ENCODE measurements around the gene UNC13D.

The UNC13D gene

DNA sequence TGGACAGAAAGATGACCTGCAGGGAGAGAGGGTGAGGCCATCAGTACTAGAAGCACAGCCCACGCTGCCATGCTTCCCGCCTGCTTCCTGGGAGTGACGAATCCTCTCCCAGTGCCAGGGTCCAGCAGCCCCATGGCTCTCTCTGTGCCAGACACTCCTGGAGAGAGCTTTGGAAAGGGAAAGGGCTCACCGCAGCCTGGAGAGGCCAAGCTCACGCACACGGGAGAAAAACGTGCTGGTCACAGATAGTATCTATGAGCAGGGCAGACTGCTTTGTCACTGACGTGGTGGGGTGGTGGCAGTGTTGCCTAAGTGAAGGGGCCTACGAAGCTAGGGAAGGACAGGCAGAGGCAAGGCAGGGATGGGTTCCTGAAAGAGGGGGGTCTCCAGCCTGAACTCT is 5.5 kb upstream of the UNC13D start:
- no peak for DNase-seq

DNA sequence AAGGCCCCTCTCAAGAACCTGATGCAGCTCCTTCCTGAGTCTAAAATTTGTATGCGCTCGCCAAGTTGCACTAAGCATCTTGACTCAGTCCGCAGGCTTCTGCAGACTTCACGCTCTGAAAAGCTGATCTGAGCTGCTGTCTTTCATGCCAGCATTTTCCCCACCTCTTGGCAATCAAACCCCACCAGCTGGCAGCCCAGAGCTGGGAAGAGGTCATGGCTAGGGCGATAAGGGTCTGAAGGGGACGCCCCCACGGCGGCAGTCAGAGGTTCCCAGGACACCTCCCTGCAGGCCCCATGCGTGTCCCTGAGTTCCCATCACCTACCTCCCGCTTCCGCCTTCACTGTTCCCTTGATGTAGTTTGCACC is 5.1 kb upstream of the UNC13D start:
- no peak for DNase-seq

DNA sequence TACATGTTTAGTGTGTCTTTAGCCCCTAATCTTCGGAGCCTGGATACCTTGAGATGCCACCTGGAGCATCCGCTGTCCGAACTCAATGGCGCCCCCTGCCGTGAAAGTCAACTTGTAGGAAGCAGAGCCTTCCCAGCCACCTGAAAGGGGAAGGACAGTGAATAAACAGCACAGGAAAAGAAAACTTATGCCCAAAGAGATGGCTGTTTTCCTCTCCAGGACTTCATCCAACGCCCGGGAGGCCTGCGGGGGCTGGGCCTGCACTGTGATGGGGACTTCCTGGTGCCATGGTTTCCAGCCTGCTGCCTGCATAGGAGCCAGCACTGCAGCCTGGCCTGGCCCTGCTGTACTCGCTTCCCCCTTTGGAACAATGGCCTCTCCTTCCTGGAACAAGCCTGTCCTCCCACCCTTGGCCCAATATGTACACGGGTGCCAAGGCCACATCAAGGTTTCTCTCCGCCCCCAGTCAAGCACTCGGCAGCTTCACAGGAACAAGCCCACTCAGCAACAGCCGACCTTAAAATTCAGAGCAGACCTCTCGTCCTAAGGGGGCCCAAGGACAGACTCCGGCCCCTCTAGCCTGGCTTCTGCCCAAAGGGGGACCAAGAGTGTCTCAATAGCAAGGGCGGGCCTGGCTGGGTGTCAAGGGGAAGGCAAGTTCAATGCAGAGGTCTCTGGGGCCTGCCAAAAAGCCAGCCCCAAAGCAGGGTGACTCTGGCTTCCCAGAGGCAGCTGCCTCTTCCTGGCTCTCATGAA is 4.5 kb upstream of the UNC13D start:
- peak; percentile 84 for DNase-seq

DNA sequence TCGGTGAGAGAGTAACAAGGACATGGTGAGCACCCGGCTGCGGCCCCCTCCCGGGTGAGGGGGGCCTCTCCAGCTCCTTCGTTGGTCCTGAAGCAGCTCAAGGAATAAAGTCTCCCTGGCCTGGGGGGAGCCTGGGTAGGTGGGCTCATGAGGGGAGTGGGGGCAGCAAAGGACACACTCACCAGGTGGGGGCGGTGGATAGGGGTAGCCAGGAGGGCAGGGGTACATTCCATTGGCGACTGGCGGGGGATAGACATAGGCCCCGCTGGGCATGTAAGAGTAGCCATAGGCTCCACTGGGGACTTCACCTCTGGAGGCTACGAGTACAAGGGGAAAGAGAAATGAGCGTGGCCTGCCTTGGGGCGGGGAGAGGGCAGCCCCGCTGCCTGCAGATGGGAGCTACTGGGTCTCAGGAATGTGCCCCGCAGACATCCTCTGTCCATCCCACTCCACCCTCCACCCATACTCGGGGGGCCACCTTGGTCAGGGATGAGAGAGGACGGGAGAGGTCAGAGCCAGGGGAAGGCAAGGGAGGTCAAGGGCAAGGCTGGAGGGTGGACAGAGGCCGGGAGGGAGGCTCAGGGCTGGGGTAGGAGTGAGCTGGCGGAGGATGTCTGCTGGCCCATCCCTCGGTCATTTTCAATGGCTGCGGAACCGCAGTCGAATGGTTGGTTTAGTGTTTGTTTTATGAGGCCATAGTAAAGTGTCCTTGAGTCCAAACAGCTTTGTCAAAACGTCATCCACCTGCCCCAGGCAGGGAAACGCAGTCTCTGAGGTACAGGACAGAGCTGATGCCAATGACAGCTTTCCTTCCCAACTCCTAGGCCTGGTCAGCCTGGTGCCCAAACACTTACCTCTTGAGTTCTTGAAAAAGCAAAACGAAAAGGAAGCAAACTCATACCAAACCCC is 3.7 kb upstream of the UNC13D start:
- no peak for DNase-seq

DNA sequence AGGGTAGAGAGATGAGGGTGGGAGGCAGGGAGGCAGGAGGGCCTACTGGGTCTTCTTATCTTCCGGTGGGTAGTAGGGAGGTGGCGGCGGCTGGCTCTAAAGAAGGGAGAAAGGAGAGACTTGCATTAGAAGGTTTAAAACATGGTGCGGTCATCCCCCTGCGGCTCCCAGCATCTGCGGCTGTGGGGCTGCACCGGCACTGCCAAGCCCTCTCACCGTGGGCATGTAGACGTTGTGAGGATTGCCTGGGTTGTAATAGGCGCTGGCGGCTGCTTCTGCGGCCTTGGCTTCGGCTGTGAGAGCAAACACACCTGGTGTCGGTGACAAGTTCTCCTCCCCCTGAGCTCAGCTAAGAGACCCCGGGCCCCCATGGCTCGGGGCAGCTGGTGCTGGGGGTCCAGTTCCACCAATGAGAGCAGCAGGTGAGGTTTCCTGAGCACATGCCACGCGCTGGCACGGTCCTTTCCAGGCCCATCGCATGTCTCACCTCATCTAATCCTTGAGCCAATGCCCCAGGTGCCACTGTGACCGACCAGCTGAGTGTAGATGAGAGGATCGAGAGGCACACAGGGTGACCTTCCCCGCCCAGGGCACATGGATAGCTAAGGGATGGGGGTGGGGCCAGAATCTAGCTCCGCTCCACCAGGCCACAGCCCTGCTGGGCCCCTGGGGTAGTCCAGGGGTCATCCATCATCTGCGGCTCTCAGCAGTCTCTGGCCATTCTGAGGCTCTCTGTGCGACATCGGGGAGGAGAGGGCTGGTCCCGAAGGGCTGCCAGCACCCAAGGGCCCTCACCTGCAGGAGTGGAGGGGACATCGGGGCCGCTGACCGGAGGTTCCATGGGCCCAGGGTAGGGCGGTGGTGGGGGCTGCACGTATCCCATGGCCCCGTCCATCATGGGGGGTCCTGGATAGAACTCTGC is 2.7 kb upstream of the UNC13D start:
- DNase-seq, result no peak

DNA sequence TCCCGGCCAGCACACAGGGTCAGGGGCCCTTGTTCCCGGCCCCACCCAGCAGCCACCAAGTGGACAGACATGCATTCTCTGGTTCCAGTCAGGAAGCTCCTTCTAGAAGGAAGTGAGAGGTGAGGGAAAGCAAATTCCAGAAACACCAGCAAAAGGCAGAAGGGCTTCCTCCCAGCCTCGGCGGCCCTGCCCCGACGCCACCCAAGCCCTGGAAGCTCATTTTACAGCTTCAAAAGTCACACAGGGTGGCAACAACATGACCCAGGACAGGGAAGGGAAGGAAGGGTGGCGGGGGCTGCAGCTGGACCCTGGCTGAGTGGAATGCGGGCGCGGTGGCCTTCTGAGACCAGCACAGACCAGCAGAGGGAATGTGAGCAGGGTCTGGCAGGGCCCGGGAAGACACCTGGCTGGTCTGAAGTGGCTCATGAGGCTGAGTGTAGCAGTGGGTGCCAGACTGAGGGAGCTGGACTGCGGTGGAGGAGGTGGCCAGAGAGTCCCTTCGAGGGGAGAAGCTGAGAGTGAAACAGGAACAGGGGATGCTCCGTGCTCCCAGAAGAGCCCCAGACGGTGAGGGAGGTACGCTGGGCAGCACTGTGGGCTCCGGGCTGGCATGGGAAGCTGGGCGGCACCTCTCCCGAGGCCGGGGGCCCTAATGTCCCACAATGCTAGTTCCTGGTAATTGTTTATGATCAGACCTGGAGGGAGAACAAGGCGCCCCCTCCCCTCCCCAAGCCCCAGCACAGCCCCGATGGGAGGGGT is 1.9 kb upstream of the UNC13D start:
- no peak for DNase-seq

DNA sequence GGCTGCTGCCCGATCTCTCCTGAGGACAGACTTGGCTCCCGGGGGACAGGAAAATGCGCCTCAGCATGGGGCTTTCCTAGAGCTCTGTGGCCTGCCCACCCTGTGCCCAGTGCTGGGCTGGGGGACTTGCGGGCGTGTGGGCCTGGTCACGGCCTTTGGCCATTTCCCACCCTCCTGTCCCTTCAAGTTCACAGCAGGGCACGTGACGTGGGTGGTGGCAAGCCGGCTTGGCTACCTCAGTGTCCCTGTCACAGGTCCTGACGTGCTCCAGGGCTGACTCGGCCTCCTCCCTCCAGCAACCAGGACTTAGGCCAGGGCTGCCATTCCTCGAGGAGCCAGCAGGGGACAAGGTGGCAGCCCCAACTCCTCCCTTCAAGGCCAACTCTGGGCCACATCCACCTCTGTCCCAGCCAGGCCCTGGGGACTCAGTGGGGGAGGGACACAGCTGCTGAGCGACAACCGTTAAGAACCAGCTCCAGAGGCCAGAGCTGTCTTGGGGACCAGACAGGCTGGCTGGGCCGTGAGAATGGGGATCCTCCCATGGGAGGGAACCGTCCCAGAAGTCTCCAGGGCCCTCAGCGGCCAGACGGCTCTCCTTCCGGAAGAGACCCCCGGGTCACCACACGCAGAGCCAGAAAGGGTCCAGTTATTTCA is 981 bp upstream of the UNC13D start:
- DNase-seq, result peak; percentile 69

DNA sequence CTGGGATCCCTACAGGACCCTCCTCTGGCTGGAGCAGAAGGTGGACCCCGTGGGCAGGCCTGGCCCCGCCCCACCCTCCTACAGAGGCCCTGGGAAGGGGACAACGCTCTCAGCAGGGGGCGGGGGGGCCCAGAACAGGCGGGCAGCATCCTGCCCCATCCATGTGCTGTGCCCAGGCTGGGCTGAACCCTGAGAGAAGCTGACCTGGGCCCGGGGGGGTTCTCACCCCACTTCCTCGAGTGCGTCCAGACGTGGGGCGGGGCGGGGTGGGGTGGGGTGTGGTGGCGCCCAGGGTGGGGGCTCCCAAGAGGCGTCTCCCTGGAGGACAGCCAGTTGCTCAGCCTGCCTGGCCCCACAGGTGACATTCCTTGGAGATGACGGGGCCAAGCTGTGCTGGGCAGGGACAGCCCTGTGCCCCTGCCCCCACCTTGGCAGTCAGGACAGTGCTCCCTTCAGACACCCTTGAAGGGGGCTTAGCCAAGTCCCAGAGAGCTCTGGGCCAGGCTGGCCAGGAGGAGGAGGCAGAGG is 390 bp upstream of the UNC13D start:
- peak; percentile 46 for DNase-seq

DNA sequence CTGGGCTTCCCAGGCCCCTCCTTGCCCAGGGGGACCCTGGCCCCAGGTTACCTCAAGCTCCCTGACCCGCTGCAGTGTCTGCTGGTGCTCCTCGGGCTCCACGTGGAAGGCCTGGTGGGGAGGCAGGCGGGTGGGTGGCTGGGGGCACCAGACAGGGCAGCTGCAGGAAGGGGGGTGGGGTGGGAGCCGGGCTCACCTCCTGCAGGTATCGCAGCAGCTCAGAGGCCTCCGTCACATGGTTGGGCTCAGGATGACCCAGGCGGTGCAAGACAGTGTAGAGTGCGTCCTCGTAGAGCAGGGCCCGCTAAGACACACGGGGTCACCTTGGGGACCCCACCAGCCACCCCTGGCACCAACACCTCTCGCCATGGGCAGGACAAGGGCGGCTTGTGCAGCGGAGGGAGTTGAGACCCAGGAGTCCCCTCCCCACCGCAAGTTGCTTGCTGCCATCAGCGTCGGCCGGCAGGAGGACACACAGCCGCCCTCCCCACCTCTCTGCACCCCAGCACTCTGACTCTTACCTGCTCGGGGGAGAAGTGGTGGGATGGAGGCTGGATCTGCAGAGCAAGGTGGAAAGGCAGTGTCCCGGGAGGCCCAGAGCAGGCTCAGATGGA is 1.1 kb downstream of the UNC13D start:
- peak; percentile 42 for DNase-seq

DNA sequence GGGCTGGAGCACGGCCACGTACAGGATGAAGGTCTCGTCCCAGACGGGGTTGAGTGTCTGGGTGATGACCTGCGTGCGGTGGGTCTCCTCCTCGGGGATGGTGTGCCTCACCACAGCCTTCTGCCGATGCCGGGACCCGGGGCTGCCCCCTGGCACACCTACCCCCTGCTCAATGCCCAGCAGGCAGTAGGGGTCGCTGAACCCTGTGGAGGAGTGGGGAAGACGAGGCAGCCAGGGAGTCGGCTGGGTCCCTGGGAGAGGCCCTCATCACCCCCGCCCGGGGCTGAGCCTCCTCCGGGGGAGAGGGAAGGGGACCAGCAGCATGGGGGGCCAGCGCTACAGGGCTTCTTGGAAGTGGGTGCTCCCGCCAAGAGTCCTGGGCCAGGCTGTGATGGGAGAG is 1.8 kb downstream of the UNC13D start:
- DNase-seq, result no peak

DNA sequence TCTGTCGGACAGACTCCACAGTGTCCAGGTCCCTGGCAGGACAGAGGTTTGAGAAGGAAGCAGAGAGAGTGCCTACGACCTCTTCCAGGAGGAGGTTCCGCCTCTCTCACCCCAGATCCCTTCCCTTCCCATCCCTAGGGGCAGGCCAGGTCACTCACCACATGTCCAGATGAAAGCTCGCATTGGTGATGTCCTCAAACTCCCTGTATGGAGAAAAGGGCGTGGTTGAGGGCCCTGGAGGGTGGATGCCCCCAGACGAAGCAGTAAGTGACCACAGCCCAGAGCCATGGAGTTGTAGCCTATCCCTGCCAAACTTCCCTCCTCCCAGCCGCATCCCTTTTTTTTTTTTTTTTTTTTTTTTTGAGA is 3.4 kb downstream of the UNC13D start:
- DNase-seq, result no peak

DNA sequence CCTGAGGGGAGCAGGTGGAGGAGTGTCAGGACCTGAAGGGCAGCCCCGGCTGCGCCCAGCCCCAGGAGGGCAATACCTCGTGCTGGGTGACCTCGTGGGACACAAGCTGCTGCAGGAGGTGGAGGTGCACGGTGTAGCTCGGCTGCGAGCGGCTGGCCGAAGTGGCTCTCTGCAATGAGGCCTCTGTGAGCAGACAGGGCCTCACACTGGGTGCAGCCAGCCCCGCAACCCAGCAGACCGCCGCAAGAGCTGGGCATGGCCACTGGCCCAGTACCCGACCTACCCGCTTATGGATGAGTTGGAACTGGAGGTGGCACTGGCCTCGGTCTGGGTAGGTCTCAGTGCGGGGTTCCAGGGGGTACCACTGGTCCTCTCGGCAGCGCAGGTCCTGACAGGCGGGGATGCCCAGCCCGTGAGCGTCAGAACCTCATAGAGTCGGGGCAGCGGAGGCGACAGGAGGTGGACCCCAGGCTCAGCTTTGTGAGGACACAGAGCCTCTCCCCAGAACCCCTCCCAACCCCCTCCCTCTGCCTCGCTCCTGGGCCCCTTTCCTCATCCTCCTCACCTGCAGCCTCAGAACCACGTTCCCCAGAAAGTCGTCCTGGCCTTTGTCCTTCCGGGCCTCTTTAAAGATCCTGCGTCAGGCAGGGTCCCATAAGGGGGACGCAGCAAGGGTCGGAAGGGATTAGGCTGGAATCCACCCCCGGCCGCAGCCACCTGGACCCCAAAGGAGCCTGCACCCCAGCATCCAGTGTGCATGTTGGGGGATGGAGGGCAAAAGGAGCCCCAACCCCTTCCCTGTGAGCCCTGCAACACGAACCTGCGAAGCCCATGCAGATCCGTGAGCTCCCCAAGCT is 4.0 kb downstream of the UNC13D start:
- no peak for DNase-seq

DNA sequence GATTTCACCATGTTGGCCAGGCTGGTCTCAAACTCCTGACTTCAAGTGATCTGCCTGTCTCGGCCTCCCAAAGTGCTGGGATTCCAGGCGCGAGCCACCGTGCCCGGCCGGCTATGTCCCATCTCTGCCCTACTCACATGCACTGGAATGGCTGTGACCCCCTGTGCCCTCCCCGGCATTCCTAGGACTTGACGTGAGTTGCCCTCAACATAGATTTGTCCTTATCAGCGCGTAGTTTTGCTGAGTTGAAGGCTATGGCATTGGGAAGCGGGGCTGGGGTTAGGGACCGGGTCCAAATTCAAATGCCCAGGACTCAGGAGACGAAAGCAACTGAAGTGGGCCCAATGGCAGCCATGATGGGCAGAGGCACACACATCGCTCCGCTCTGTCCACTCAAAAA is 5.8 kb downstream of the UNC13D start:
- no peak for DNase-seq

DNA sequence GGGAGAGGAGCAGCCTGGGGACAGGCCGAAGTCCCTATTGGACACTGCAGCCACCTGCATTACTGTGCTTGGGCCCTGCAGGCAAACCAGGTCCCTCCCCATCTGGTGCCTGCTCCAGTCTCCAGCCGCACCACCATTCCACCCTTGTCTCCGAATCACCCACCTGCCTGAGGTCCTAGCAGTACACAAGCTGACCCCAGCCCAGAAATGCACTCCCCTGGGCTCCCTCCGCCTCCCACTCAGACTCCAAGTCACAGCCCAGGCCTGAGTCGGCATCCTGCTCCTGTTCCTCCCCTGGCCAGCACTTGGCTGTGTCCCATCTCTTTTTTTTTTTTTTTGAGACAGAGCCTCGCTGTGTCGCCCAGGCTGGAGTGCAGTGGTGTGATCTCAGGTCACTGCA is 6.3 kb downstream of the UNC13D start:
- DNase-seq, result no peak

DNA sequence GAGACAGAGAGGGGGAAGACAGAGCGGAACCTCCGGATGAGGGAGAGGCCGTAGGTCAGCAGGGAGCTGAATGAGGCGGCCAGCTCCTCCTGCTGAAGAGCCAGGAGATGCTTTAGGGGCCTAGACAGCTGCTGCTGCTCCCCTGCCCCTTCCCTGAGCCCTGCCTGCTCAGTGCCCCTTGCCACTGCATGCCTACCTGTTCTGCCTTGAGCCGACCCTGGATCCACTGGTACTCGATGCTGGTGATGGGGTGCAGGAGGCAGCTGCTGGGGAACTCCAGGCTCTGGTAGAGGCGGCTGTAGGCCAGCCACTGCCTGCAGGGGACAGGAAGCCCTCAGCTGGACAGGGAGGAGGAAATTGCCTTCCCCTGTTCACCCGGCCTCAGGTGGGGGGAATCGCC is 7.6 kb downstream of the UNC13D start:
- DNase-seq, result no peak

DNA sequence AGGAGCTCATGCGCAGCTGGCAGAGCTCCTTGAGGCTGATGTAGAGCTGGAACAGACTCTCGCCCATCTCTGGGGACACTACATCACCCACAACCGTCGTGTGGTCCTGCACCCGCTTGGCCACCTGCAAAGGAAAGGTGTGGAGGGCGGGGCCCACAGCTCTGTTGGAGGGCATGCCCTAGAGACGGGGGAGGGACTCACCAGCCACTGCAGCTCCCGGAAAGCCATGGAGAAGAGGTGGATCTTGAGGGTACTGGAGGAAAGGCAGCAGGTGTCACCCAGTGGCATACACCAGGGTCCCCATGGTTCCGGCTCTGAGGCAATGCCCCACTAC is 8.6 kb downstream of the UNC13D start:
- no peak for DNase-seq

DNA sequence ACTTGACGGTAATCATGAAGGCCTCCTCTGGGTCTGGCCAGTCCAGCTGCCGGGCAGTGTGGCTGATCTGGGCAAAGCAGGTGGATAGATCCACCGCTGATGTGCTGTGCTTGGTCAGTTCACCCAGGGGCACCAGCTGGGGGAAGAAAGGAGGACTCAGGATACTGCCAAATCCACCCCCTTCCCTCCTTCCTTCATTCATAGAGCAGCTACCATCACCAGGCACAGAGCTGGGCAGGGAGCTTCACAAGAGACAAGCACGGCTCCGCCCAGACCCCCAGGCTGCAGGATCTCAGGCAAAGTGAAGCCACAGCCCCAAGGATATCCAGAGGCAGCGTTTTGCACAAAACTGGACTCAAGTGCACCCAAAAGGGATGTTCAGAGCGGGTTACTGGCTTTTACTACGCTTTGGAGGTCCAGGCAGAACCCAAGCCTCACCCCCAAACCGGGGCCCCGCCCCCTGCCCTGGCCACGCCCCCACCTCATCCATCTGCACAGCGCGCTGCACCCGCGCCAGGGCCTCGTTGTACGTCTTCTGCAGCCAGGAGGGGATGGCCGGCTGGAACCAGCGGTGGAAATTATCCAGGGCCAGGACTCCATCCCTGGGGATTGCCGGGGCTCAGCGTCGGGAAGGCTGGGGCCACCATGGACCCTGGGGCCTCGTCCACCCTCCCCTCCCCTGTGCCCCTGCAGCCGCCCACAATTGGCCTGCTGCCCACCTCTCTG is 9.1 kb downstream of the UNC13D start:
- no peak for DNase-seq

DNA sequence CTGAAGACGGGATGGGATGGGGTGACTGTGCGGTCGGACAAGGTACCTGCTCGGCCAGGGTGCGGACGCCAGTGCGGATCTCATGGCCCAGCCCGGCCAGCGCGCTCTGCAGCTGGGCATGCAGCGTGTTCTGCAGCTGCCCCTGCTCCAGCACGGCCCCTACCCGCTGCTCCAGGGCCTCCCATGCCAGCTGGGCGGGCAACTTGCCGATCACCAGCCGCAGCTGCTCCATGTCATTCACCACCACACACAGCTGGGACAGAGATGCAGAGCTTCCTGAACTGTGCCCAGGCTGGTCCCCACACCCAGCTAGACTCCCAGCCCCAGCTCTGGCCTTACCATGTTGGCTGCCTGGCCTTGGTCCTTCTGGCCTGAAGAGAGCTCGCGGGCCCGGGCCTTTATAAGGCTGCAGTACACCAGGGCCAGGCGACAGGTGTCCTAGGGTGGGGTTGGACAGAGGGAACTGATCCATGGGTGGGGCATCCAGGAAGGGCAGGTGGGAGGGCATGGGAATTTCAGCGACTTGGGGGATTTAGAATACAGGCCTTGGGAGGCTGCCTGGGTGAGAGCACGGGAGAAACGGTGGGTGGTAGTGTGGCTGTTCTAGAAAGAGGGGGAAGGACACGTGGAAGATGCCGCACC is 9.8 kb downstream of the UNC13D start:
- no peak for DNase-seq

Data from CD4-positive, alpha-beta T cell treated with Interleukin-17A for 1 hour (primary cell).